HG03175 (cell line): Measurements from ENCODE around the gene THSD7B.

Experiments
- ATAC-seq: cut with Tn5 transposase; IDR thresholded peaks from one replicate; pipeline ENCODE4 v1.9.1; 2021; ENCODE audit warnings: mild to moderate bottlenecking, moderate library complexity; ENCODE audit not compliant: unreplicated experiment

Gene THSD7B

DNA sequence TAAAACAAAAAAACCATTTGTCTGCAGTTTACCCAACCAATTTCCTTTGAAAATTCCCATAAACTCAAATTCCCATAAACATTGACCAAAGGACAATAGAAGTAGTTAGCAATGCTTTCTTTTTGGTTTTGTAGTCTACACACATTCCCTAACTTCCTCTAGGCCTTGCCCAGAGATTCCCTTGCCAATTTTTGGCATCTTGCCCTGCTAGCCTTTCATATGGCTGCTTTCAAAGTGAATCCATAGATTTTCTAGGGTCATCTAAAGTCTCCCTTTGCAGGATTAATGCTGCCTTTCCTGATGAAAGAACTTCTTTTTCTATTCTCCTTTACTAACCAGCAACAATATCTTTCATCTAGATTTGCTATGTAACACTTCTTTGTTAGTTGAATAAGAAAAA, 33.4 kb downstream of the THSD7B start:
- no peak for ATAC-seq

DNA sequence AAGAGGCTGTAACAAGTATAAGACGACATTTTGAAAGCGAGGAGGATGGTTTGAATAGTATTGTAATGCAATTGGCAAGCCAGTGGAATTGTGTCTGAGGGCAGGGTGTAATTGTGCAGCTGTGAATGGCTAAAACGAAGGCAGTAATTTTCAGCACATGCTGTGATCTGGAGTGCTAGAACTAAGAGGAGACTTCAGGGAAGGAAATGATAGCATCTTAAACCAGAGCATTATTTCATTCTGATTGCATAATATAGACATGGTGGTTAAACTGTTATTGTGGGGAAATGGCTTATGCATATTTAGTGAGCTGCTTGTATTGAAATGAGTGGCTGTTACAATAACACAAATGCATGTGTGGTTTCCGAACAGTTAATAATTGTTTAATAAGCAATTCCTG, 36.3 kb downstream of the THSD7B start:
- ATAC-seq: no peak

DNA sequence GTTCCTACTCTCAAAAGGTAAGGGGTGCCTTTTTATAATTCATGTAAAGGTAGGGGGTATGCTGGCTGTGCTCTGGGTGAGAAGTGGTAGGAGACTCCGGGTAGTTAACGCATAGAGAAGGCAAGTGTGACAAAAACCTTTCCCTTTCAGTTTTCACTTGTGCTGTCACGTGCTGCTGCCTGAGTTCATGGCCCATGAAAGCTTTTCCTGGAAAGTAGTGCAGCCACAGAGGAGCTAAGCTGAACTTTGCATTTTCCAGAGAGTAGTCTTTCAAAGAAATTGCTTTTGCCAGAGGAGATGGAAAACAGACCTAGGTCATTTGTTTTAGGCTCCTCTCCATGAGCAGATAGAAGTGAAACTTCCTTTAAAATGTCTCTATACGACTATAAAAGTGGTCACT, 44.7 kb downstream of the THSD7B start:
- ATAC-seq: no peak

DNA sequence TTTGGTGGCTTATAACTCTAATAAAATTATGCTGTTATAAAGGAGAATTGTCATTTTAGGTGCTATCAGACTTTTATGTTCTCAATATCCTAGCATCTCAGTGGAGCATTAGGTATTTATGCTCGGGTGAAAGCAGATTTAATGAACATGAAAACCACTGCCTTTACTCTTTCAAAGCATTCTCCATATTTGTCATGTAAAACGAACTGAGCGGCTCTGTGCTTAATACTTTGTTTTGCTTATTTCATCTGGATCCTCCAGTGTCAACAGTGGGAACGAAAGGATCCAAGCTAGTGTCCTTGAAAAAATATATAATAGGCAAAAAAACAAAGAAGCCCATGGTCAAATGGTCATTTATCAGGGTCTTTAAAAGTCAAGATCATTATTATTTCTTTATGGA, 53.5 kb downstream of the THSD7B start:
- ATAC-seq: no peak

DNA sequence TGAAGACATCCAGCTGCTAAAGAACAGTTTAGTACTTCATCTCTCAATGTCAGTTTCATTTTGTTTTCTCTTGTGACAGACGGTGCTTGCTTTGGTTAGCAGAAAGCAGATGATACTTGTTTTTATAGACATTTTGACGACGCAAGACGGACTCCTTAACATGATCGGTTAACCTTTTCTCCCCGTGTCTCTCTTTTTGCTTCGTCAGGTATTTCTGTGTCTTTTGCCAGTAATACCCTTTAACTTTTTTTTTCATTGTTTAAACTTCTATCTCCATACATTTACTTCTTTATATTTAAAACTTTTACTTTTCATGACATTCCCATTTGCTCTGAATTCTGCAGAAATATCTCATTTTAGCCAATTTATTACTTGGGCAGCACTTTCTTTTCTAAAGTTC, 57.9 kb downstream of the THSD7B start:
- ATAC-seq: no peak

DNA sequence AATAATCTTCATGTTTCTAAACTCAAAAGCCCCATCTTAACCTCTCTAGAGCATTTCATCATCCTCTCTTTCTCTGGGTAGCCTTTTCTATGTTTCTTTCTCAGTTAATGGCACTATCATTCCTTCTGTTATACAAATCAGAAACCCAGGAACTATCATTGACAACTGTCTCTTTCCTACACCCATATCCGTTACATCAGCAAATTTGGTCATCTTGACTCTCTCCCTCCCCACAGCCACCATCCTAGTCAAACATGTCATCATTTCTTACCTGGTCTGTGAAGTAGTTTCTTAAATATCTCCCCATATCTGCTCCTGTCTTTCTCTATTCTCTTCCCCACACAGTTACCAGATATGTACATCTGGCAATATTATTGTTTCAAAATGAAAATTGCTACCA, 62.8 kb downstream of the THSD7B start:
- ATAC-seq: no peak

DNA sequence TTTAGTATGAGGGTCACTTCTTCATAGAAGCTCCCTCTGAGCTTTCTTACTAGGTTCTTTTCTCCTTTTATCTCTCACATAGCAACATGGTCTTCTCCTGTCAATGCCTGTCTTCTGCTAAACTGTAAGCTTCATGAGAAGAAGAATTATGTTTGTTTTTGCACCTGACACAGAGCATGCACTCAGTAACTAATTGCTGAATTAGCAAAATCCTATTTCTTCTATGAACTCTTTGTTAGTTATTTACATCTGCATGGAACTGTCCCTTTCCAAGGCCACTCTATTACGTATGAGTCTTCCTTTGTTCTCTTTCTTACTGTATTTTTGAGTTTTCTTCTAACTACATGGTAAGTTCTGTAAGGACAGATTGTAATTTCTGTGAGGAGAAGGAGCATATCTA, 63.4 kb downstream of the THSD7B start:
- ATAC-seq: no peak

DNA sequence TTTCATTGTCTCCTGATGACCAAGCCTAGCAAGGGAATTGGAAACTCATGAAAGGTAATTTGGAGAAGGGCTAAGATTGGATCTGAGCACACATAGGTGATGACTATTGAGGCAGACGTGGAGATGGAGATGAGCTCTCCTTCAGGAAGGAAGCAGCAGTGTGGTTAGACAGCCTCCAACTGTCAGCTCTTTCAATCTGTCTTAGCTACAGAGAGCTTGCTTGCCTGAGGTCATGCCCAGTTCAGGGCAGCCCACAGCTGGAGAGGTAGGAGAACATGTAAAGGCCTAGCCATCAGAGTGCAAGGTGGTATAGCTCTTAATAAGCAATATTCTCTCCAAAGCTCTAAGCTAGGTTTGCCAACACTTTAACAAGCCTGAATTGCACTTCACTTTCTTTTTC, 79.2 kb downstream of the THSD7B start:
- no peak for ATAC-seq

DNA sequence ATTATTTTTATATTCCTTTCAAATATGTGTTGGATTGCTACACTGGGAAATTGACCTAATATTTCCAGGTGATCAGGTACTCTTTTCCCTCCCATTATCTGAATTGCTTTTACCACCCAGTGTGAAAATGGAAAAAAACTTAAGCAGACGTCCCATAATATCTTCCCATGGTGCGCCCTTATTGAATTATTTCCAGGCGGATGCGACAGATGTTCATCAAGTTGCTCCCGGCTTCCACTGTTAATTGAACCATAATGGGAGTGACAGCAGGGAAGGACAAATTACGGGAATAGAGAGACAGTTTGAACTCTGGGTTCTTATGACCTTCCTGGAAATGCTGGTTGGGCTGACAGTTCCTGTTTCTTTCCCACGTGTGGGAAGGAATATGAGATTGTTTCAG, 93.3 kb downstream of the THSD7B start:
- ATAC-seq: no peak

DNA sequence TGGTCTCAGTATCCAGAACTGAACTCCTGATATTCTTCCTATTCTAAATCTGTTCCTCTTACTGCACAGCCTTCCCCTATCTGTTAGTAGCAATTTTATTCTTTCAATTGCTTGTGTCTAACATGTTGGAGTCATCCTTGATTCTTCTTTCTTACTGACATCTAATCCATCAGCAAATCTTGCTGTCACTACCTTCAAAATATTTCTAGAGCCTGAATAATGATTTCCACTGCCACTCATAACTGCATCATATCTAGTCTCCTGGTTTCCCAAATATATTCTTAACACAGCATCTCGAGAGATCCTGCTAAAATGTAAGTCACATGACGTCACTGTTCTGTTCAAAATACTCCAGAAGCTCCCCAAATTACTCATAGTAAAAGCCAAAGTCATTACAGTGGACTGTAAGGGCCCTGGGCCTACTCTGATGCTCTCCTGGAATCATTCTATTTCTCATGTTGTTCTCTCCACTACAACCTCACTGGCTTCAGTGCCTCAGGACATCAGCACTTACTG, 95.2 kb downstream of the THSD7B start:
- ATAC-seq: no peak

DNA sequence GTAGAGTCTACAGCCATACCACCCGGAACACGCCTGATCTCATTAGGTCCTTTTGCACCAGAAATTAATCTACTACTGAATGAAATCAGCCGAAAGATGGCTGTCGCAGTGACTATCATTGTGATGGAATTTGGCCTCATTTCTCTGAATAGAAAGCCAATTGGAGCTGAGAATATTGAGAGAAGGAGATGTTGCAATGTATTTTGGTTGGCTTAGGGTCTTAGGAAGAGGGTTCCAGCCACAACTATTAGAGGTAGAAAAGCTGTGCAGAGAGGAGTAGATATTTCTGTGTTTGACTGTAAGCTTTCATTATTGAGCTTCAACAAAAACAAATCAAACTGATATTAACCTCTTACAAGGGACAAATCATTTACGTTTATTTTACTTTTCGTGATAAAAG, 98.1 kb downstream of the THSD7B start:
- no peak for ATAC-seq

DNA sequence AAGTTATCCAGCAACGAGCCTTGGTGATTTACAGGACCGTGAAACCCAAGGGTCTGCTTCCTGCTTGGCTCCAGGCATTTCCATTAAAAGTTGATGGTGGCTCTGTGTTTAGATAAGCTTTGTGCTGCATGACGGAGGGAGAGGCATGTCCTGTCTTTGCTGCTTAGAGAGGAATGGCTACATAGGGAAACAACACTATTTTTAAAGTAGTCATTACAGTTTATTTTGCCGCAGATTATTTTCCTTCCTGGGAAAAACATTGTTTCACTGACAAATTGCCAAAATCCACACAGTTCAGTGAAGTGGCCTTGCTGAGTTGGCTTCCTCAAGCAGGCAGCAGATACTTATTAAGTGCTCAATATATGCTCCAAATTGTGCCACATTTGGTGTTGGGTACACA, 98.5 kb downstream of the THSD7B start:
- ATAC-seq: no peak

DNA sequence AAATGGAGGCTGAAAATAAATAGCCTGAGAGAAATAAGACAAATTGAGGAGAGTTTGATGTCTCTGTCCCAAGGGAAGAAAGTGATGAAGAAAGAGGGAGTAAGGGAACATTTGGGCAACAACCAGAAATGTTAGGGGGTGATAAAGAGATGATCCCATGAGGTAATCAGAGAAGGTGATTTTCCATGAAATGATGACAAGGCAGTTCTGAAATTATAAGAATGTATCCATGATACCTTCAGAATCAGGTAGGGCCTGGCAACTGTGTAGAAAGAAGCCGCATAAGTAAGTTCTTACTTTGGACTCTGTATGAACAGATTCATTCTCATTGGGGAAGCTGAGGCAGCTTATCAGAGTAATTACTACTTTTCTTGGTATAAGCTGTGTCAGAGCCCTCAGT, 106.1 kb downstream of the THSD7B start:
- ATAC-seq: no peak

DNA sequence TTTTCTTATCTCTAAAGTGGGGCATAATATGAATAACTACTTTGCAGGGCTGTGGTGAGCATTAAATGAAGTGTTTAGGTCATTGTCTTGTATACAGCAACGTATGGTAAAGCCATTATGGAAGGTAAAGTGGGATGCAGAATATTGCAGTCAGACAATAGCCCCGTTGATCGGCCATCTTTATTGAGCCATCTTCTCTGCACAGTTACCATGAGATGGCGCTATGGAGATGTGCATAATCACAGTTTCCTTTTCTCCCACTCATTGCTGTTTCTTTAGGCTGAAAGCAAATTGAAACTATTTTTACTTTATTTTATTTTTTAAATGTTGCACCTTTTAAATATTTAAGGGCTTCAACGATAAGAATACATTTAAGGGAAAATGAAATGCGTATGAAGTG, 108.9 kb downstream of the THSD7B start:
- no peak for ATAC-seq

DNA sequence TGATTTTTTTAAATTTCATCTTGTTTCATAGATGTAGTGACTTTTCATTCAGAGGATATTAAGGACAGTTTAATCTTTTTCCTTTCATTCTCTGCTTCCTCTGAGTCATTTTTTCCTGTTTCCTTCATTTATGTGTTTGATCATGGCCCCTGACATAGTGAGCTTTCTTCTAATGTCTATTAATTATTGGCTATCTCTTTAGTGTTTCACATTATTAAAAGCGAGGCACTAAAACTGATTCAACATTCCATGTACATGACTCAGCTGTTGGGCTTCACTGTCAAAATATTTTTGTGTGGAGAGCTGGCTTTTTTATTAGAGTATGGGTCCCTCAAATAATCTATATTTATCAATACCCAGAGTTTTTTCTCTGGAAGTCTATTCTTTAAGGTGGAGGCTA, 125.8 kb downstream of the THSD7B start:
- ATAC-seq: no peak

DNA sequence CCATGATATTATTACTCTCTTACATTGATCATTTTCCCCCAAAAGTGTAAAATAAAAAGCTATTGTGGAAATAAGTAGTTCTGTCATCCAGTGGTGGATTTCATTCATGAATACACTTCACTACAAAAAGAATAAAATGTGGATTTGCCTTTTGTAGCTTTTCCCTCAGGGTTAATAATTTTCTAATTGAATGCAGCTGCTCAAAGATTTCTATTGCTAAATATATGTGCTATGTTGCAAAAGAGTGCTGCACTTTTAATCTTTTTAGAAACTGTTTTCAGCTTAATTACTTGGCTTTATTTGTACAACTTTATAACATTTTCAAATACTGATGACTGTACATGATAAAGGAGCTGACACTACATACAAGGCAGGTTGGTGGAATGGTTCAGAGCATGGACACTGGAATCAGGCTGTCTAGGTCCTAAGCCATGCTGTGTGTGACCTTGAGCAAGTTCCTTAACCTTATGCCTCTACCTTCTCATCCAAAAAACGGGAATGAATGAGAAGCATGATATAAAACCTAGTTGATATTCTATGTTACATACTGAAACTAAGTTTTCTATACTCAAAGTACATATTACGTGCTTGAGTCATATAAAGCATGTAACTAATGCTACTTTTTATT, 128.8 kb downstream of the THSD7B start:
- no peak for ATAC-seq

DNA sequence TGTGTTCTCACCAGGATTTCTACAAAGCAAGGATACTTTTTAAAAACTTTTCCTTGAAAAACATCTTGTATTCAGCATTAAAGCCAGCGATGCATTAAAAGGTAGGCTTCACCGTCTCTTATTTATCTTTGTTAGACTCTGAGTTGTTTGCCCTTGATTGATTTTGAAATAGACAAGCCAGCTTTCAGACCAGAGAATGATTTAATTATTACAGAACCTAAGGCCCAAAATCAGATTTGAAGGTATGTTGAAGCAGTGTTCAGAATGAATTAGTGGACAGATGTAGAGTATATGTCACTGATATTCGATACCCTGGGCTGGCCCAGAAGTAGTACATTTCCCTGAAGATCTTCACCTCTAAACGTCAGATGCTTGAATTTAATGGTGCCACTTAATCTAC, 136.4 kb downstream of the THSD7B start:
- ATAC-seq: no peak

DNA sequence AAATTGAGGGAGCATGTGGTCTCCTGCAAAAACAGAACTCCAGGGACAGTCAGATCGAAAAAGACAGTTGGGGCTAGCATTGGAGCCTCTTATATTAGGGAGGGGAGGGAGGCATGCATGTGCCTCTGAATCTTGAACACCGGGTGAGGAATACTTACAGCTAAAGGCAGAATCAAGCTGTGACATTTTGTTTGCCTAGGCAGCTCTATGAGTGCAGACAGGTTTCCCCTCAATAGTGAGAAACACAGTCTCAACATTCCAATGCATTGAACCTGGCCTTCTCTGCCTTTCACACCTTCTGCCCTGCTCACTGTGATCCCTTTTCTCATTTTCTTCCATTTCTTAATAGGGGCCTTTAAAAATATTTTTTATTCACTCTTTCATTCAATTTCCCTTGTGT, 140.4 kb downstream of the THSD7B start:
- no peak for ATAC-seq

DNA sequence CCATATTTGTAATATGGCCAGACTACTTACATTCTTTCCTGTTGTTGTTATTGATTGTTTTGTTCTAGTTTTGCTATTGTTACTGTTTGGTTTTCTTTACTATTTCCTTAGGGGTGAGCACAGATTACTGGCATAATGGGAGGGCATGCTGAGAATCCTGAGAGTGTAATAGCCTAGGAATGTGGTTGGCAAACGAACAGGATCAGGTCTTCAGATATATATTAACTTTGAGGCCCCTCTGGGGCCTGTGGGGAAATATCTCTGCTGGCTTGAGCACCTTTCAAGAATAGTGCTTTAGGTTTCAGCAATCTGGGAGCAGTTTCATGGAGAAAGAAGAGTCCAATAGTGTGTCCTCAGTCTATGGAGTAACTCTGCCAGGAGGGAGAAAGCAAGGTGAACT, 144.4 kb downstream of the THSD7B start:
- ATAC-seq: no peak

DNA sequence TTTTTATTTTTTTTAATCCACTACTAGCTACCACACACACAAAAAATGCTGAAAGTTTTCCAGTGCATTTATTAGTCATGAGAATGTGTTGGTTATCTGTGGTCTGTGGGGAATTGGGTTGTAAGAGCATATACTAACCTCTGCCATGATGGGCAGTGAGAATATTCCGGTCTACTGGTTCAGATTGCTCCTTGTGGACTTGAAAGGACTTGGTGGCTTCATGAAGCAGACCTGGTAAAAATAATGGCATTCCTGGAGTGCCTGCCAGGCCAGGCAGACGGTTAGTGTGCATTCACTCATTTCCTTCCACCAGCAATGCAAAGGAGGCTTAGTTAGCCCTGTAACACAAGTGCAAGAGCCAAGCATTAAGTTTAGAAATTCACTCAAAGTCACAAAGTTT, 150.8 kb downstream of the THSD7B start:
- ATAC-seq: no peak

DNA sequence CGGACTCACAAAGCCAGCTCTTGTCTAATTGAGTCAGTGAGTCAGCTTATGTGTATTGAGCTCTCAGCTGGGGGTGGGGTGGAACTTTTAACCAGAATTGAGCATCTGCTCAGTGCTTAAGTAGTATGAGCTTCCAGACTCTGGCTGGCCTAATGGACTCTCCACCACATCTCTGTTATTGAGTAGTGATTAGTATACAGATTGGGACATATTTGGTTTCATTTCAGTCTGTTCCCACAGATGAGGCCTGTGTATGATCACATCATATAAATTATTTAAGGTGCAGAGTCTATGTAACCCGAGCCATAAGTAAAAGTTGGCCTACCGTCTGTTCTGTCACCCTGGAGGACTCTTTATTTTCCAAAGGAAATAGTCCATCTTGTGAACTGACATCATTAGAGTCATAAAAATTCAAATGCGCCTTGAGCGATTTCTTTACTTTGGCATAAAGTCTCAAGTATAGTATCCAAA, 152.1 kb downstream of the THSD7B start:
- ATAC-seq: no peak

DNA sequence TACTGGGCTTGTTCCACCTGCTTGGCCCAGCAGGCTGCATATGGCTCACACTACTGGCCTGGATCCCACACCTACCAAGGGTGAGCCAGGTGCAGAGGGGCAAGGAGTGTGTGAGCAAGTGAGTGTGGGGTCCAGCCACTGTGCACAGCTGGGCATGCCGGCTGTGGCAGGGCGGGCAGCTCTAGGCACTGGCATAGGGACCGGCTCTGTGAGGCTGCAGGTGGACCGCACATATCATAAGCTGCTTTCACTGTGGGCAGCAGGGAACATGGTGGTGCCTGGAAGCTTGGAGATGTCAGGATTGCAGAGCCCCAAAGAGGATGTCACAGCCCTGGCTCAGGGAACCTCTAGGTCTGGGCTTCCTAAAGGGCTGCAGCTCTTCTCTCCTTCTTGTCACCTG, 154.3 kb downstream of the THSD7B start:
- no peak for ATAC-seq

DNA sequence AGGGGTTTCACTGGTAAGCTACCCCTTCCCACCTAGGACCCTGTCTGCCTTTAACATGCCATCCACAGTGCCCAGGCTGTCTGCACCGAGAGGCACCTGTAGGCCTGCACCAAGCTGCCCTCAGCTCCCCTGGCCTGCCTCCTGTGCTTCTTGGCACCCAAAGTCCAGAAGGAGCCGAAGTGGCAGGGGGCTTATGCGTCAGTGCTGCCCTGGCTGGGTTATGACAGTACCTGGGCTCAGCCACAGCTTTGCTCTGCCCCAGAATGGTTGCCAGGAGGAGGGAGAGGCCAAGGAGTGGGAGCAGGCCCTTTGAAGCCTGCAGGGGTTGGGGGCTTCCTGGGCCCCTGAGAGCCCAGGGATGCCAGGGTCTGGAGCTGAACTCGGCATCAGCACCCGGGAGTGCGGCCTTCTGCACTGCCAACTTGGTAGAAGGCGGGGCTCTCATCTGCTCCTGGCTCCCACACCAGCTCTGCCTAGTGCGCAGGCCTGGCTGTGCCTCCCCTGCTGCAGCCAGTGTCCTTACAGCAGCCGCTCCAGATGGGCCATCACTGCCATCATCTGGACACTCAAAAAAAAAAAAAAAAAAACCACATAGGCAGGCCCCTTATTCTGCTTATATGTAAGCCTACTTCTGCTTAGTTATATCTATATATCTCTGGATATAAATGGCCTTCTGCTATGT, 155.4 kb downstream of the THSD7B start:
- no peak for ATAC-seq
